Endothelial cell (in vitro differentiated cells): ENCODE measurements around the gene AGBL5. TPM values are rescaled to one million over a fixed set of nuclear protein-coding genes. Genes with fewer than 3 reads are reported as not detected.

Experiments
- DNase-seq: peaks from one replicate; pipeline ENCODE4 v3.0.0; 2021; ENCODE audit warnings: low spot score
- H3K27ac Mint-ChIP-seq: one replicate; pipeline ENCODE4 v1.8.0; 2021; ENCODE audit warnings: mixed read lengths, inconsistent platforms; ENCODE audit not compliant: unreplicated experiment
- H3K27me3 Mint-ChIP-seq: one replicate; pipeline ENCODE4 v1.8.0; 2021; ENCODE audit warnings: mild to moderate bottlenecking, moderate library complexity, mixed read lengths, inconsistent platforms; ENCODE audit not compliant: unreplicated experiment
- H3K36me3 Mint-ChIP-seq: one replicate; pipeline ENCODE4 v1.8.0; 2021; ENCODE audit warnings: mild to moderate bottlenecking, low read depth, mixed read lengths, inconsistent platforms; ENCODE audit not compliant: unreplicated experiment
- H3K4me1 Mint-ChIP-seq: one replicate; pipeline ENCODE4 v1.8.0; 2021; ENCODE audit warnings: mild to moderate bottlenecking, mixed read lengths, inconsistent platforms; ENCODE audit not compliant: unreplicated experiment
- H3K4me3 Mint-ChIP-seq: one replicate; pipeline ENCODE4 v1.8.0; 2021; ENCODE audit warnings: mild to moderate bottlenecking, mixed read lengths, inconsistent platforms; ENCODE audit not compliant: unreplicated experiment
- H3K9me3 Mint-ChIP-seq: one replicate; pipeline ENCODE4 v1.8.0; 2021; ENCODE audit warnings: mixed read lengths, inconsistent platforms; ENCODE audit not compliant: unreplicated experiment
- total RNA-seq: library from RNA; stranded (reverse); fragmentation: NEBNext Ultra II Directional; extraction: Animal tissue kit (Norgen Biotek cat#: 25700); gene quantifications from one replicate; pipeline ENCODE4 v1.2.1, GENCODE V29; 2021; ENCODE audit not compliant: unreplicated experiment
- TF ChIP-seq, protein P1 (sequence below): fragments of 200-600 bp; sonication (generic); IDR thresholded peaks from one replicate; pipeline ENCODE4 v1.5.0; 2021; ENCODE audit warnings: antibody characterized with exemption; ENCODE audit not compliant: unreplicated experiment

Gene AGBL5
- total RNA-seq, 1 donor from 2014 or later = 32.5 TPM

DNA sequence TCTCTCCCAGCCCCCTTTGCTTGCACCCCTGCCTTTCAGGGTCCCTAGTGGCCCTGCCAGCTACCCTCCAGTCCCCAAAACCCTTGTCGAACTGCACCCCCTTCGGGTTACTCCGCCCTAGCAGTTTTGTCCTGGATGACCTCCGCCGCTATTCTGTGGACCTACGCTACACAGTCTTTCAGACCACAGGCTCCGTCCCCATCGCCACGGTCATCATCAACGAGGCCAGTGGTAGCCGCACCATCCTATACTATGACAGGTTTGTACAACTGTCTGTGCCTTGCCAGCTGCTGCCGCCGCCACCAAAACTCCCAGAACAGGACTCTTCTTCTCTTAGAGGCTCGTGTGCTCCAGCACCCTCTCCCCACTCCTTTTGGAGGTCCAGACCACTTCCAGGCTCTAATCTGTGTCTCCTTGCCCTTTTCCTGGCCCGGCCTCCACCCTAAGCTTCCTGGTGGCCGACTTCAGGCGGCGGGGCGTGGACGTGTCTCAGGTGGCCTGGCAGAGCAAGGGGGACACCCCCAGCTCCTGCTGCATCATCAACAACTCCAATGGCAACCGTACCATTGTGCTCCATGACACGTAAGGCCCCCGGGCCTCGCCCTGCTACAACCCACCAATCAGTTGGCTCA is 43.0 kb downstream of the AGBL5 start:
- Mint-ChIP-seq H3K4me1 (peaks cover 15% of the 10 kb centered on the region), H3K36me3 (no peaks in the 10 kb centered on the region), H3K27me3 (peaks cover 13% of the 10 kb centered on the region), H3K4me3 (no peak overlapping the region), H3K9me3 (no peaks in the 10 kb centered on the region), H3K27ac (no peak overlapping the region)
- TF ChIP-seq, protein P1, sequence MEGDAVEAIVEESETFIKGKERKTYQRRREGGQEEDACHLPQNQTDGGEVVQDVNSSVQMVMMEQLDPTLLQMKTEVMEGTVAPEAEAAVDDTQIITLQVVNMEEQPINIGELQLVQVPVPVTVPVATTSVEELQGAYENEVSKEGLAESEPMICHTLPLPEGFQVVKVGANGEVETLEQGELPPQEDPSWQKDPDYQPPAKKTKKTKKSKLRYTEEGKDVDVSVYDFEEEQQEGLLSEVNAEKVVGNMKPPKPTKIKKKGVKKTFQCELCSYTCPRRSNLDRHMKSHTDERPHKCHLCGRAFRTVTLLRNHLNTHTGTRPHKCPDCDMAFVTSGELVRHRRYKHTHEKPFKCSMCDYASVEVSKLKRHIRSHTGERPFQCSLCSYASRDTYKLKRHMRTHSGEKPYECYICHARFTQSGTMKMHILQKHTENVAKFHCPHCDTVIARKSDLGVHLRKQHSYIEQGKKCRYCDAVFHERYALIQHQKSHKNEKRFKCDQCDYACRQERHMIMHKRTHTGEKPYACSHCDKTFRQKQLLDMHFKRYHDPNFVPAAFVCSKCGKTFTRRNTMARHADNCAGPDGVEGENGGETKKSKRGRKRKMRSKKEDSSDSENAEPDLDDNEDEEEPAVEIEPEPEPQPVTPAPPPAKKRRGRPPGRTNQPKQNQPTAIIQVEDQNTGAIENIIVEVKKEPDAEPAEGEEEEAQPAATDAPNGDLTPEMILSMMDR = no peak
- DNase-seq = no peak

GRCh38 chr2:27095427-27095744 is 43.9 kb downstream of the AGBL5 start:
- Mint-ChIP-seq H3K4me1 (peaks cover 15% of the 10 kb centered on the region), H3K36me3 (no peaks in the 10 kb centered on the region), H3K27me3 (peaks cover 13% of the 10 kb centered on the region), H3K9me3 (no peaks in the 10 kb centered on the region), H3K27ac (no peak overlapping the region), H3K4me3 (no peak overlapping the region)
- DNase-seq = no peak
- TF ChIP-seq, protein P1 = no peak

DNA sequence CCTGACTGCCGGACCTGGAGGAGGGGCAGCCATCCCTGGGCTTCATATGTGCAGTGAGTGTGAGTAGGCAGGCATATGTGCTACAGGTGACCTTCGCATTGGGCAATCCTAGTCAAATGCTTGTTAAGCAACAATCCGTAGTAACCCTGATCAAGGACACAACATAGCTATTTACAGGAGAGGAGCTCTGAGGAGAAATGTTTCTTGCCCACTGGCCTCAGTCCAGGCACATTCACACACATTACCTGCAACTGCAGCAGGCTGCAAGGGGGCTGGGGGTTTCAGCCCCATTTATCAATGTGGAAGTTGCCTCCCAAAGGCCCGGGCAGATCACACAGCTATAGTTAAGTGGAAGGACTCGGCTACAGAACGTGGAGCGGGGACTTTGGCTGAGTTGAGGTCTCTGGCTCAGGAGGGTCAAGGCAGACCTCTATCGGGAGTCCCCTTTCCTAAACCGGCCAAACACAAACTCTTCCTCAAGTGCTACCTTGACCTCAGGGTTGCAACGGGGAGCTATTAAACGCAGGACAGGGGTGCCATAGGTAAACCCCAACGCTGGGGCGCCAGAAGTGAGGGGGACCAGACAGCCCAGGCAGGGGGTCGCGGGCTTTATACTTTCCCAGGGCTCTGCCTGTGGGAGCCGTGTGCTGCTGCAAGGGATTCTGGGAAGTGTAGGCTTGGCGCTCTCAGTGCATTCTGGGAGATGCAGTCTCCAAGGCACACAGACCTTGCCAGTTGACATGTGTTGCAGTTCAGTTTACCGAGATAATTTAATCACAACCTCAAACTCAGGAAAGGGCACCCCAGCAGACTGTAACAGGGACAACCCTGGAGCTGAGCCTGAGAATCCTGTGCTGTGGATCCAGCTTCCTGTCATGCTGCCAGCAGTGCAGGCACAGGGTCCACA is 44.5 kb downstream of the AGBL5 start:
- peaks cover 15% of the 10 kb centered on the region for H3K4me1 Mint-ChIP-seq
- DNase-seq = peak; percentile 50
- peaks cover 13% of the 10 kb centered on the region for H3K27me3 Mint-ChIP-seq
- H3K4me3 Mint-ChIP-seq = no peak overlapping the region
- H3K36me3 Mint-ChIP-seq = no peaks in the 10 kb centered on the region
- TF ChIP-seq, protein P1 = no peak
- H3K27ac Mint-ChIP-seq = no peak overlapping the region
- no peaks in the 10 kb centered on the region for H3K9me3 Mint-ChIP-seq

GRCh38 chr2:27096748-27097297 is 45.4 kb downstream of the AGBL5 start:
- no peak overlapping the region for H3K4me3 Mint-ChIP-seq

More at GRCh38 chr2:27096748-27097297, 45.4 kb downstream of the AGBL5 start:
- no peaks in the 10 kb centered on the region for H3K36me3 Mint-ChIP-seq
- peaks cover 14% of the 10 kb centered on the region for H3K4me1 Mint-ChIP-seq
- TF ChIP-seq, protein P1 = no peak
- H3K9me3 Mint-ChIP-seq = no peaks in the 10 kb centered on the region
- peaks cover 11% of the 10 kb centered on the region for H3K27me3 Mint-ChIP-seq
- peak overlapping the region; percentile 36 for H3K27ac Mint-ChIP-seq
- DNase-seq = no peak
